HepG2 (cell line): ENCODE measurements around the gene ANKRD52. TPM values are rescaled to one million over a fixed set of nuclear protein-coding genes. Genes with fewer than 3 reads are reported as not detected.

Experiments
- CEBPZ ChIP-seq: IDR thresholded peaks from 2 replicates; pipeline ENCODE4 v1.6.1; 2012; ENCODE audit warnings: low read length, improper control_type of control experiment
- CREB1 ChIP-seq, 2 experiments: fragments of 450-650 bp in 1 of 2; IDR thresholded peaks; 2 replicates each; pipeline ENCODE4 v1.6.1; 2016 to 2017; ENCODE audit warnings: control low read depth in 1 of 2, mild to moderate bottlenecking in 1 of 2, missing compliant biosample characterization in 1 of 2, missing genetic modification characterization in 1 of 2
- HBP1 ChIP-seq: IDR thresholded peaks from 2 replicates; pipeline ENCODE4 v1.6.1; 2016; ENCODE audit warnings: low read depth, control low read depth
- KAT7 ChIP-seq: IDR thresholded peaks from 2 replicates; pipeline ENCODE4 v1.6.1; 2018; ENCODE audit warnings: borderline replicate concordance, missing compliant biosample characterization
- KDM3A ChIP-seq: IDR thresholded peaks from 2 replicates; pipeline ENCODE4 v1.6.1; 2018; ENCODE audit warnings: low read depth, missing compliant biosample characterization
- PRDM10 ChIP-seq: sonication (generic); formaldehyde crosslinking; IDR thresholded peaks from 2 replicates; pipeline ENCODE4 v1.4.0; 2020; ENCODE audit warnings: low read depth, missing genetic modification reagents
- PRPF4 ChIP-seq: fragments of 200-400 bp; formaldehyde crosslinking; IDR thresholded peaks from 2 replicates; pipeline ENCODE4 v1.6.1; 2016; ENCODE audit warnings: low read length, low read depth; ENCODE audit not compliant: poor library complexity, severe bottlenecking
- THAP8 ChIP-seq: sonication (generic); formaldehyde crosslinking; IDR thresholded peaks from 2 replicates; pipeline ENCODE4 v1.5.1; 2020; ENCODE audit warnings: missing genetic modification reagents, mild to moderate bottlenecking, borderline replicate concordance
- XRCC5 ChIP-seq: fragments of 200-400 bp; formaldehyde crosslinking; optimal IDR thresholded peaks from 2 replicates; pipeline ENCODE3; 2017; ENCODE audit warnings: mild to moderate bottlenecking, low read length
- ZBTB7A ChIP-seq: sonication (generic); formaldehyde crosslinking; IDR thresholded peaks from 2 replicates; pipeline ENCODE4 v1.8.0; 2022; ENCODE audit warnings: mild to moderate bottlenecking, missing genetic modification reagents
- ZFAT ChIP-seq: sonication (generic); formaldehyde crosslinking; conservative IDR thresholded peaks from 2 replicates; pipeline ENCODE4 v1.8.1; 2023; ENCODE audit warnings: missing genetic modification reagents, inconsistent platforms
- ZFP41 ChIP-seq: sonication (generic); formaldehyde crosslinking; IDR thresholded peaks from 2 replicates; pipeline ENCODE4 v1.4.0; 2020; ENCODE audit warnings: mild to moderate bottlenecking, missing genetic modification reagents, borderline replicate concordance
- ZNF18 ChIP-seq: sonication (generic); formaldehyde crosslinking; IDR thresholded peaks from 2 replicates; pipeline ENCODE4 v1.8.0; 2022; ENCODE audit warnings: mild to moderate bottlenecking, missing genetic modification reagents; ENCODE audit not compliant: insufficient replicate concordance
- ZNF597 ChIP-seq: sonication (generic); formaldehyde crosslinking; IDR thresholded peaks from 2 replicates; pipeline ENCODE4 v1.5.0; 2020; ENCODE audit warnings: missing genetic modification reagents
- ZNF747 ChIP-seq: sonication (generic); formaldehyde crosslinking; IDR thresholded peaks from 2 replicates; pipeline ENCODE4 v1.8.1; 2023; ENCODE audit warnings: missing genetic modification reagents, mild to moderate bottlenecking, borderline replicate concordance
- polyA plus RNA-seq, 8 experiments: library from polyadenylated mRNA; depleted of rRNA in 3 of 8; stranded (reverse) in 7 of 8; unstranded in 1 of 8; fragments of >200 nt; fragmentation: Illumina TruSeq in 4 of 8; extraction: Trizol in 4 of 8; gene quantifications; 2 replicates each; pipeline versions ENCODE4 v1.2.1 to v1.2.3, GENCODE V29; 2011 to 2016; ENCODE audit warnings: low read depth in 4 of 8, missing spikeins in 1 of 8, mixed read lengths in 1 of 8; ENCODE audit not compliant: insufficient read depth in 1 of 8
- total RNA-seq, 5 experiments: library from RNA; depleted of rRNA; stranded (reverse); fragments of >200 nt; fragmentation: Illumina TruSeq; extraction: Trizol; gene quantifications; 2 replicates each; pipeline ENCODE4 v1.2.3, GENCODE V29; 2016; ENCODE audit warnings: low read depth in 1 of 5

ANKRD52 gene
- total and polyA plus RNA-seq, 2 of the 13 experiments (the other 11 are each of a cell fraction or from before 2014, with no cell fraction given) = 7.8 to 9.2 TPM

- TF ChIP-seq CEBPZ (no peak), PRDM10 (CRISPR knock-in tag) (peak; percentile 56; the same call in 1 of the 2 replicates), PRPF4 (no peak), HBP1 (CRISPR knock-in tag) (0 out of 2 replicates have a peak, but pooled peaks have one; percentile 67), ZFAT (CRISPR knock-in tag) (no peak), ZBTB7A (CRISPR knock-in tag) (no peak), KAT7 (CRISPR knock-in tag) (peak; percentile 81; the same call in 1 of the 2 replicates), KDM3A (CRISPR knock-in tag) (no peak), ZNF18 (peak; percentile 40), ZNF597 (no peak), XRCC5 (no peak), ZFP41 (CRISPR knock-in tag) (no peak), ZNF747 (CRISPR knock-in tag) (no peak; the same call in 1 of the 2 replicates), THAP8 (no peak), CREB1 (IDR thresholded peaks at IDR 0.05) (0 out of 2 replicates have a peak, but pooled peaks have one; percentile 22), CREB1 (CRISPR knock-in tag; IDR thresholded peaks at IDR 0.05) (peak; percentile 49; the same call in 1 of the 2 replicates)
Observed at GRCh38 chr12:56299853-56300643, 41.9 kb upstream of the ANKRD52 start, which contains the start of gene CS (continued).
